C4-2B (cell line): Measurements from ENCODE around the gene CDC42BPB.

ENCODE experiments used
- CTCF ChIP-seq: fragments of 450-650 bp; conservative IDR thresholded peaks from 2 replicates; pipeline ENCODE4 v1.5.1; 2017; ENCODE audit warnings: mild to moderate bottlenecking
- ZFX ChIP-seq: fragments of 450-650 bp; IDR thresholded peaks from 2 replicates; pipeline ENCODE4 v1.6.1; 2017

GRCh38 chr14:103022002-103022684 is 35.2 kb downstream of the CDC42BPB start:
- TF ChIP-seq CTCF = no peak
- no peak for TF ChIP-seq ZFX
